GM08714 (cell line): ENCODE data around the gene AMPD2.

ENCODE experiments used
- H3K4me3 ChIP-seq: fragments of 200-500 bp; sonication (Bioruptor generic); 2 replicates; pipeline ENCODE4 v1.5.1; 2014; ENCODE audit warnings: mild to moderate bottlenecking, low read length, inconsistent platforms
- ZNF274 ChIP-seq: IDR thresholded peaks from 2 replicates; pipeline ENCODE4 v1.6.1; 2012; ENCODE audit warnings: mild to moderate bottlenecking, low read depth, low read length

Gene AMPD2

GRCh38 chr1:109605381-109605780 is 14.3 kb upstream of the AMPD2 start:
- H3K4me3 ChIP-seq, result no peak overlapping the region
- TF ChIP-seq ZNF274, result no peak

- H3K4me3 ChIP-seq, result no peak overlapping the region
- no peak for TF ChIP-seq ZNF274
Measured at GRCh38 chr1:109609881-109610280, 9.8 kb upstream of the AMPD2 start.

GRCh38 chr1:109610609-109611307 is 8.9 kb upstream of the AMPD2 start:
- H3K4me3 ChIP-seq, result no peak overlapping the region
- TF ChIP-seq ZNF274, result no peak

- no peak overlapping the region for H3K4me3 ChIP-seq
- no peak for TF ChIP-seq ZNF274
Measured at GRCh38 chr1:109611308-109611990, 8.2 kb upstream of the AMPD2 start.

- no peak overlapping the region for H3K4me3 ChIP-seq
- TF ChIP-seq ZNF274, result no peak
Measured at GRCh38 chr1:109613361-109614147, 6.1 kb upstream of the AMPD2 start.

- TF ChIP-seq ZNF274, result no peak
- no peak overlapping the region for H3K4me3 ChIP-seq
Measured at GRCh38 chr1:109615879-109616278, 3.8 kb upstream of the AMPD2 start.

- TF ChIP-seq ZNF274, result no peak
- H3K4me3 ChIP-seq, result no peak overlapping the region
Measured at GRCh38 chr1:109616391-109616790, 3.2 kb upstream of the AMPD2 start.

GRCh38 chr1:109617291-109617801 is 2.3 kb upstream of the AMPD2 start:
- H3K4me3 ChIP-seq, result no peak overlapping the region
- TF ChIP-seq ZNF274, result no peak

- TF ChIP-seq ZNF274, result no peak
- peak overlapping the region; percentile 95; the same call in 1 of the 2 replicates for H3K4me3 ChIP-seq
Measured at GRCh38 chr1:109618661-109619575, 719 bp upstream of the AMPD2 start.

- no peak for TF ChIP-seq ZNF274
- H3K4me3 ChIP-seq, result peak overlapping the region; percentile 95
Measured at GRCh38 chr1:109620401-109620791, 759 bp downstream of the AMPD2 start.

GRCh38 chr1:109620841-109621286 is 1.2 kb downstream of the AMPD2 start:
- TF ChIP-seq ZNF274, result no peak
- peak overlapping the region; percentile 95 for H3K4me3 ChIP-seq

GRCh38 chr1:109621379-109622136 is 1.9 kb downstream of the AMPD2 start:
- peak overlapping the region; percentile 95 for H3K4me3 ChIP-seq
- no peak for TF ChIP-seq ZNF274
